ENCODE results near the gene CYSRT1.

CYSRT1 gene

DNA sequence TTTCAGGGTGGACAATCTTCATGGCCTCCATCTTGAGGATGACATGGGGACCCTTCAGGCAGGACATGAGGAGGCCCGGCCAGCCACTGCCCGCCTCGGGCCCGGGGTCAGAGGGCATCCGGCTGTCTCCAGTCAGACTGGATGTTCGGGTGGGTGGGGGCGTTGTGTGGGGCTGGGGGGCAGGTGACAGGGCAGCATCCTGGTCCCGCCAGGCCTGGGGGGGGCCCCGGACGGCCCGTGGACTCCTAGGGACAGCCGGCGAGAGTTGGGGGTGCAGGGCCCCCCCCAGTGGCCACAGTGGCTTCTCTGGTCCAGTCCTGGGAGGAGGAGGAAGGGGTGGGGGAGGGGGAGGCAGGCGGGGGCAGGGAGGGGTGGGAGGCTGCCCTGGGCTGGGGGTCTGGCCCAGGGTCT is 3.9 kb upstream of the CYSRT1 start:
- no peak for DNase-seq (ENCODE audit: extremely low read depth, low read depth)
- TF ChIP-seq, protein P1, sequence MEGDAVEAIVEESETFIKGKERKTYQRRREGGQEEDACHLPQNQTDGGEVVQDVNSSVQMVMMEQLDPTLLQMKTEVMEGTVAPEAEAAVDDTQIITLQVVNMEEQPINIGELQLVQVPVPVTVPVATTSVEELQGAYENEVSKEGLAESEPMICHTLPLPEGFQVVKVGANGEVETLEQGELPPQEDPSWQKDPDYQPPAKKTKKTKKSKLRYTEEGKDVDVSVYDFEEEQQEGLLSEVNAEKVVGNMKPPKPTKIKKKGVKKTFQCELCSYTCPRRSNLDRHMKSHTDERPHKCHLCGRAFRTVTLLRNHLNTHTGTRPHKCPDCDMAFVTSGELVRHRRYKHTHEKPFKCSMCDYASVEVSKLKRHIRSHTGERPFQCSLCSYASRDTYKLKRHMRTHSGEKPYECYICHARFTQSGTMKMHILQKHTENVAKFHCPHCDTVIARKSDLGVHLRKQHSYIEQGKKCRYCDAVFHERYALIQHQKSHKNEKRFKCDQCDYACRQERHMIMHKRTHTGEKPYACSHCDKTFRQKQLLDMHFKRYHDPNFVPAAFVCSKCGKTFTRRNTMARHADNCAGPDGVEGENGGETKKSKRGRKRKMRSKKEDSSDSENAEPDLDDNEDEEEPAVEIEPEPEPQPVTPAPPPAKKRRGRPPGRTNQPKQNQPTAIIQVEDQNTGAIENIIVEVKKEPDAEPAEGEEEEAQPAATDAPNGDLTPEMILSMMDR (IDR thresholded peaks at IDR 0.05; ENCODE audit: low read depth, low read length, missing control alignments) = no peak
- H3K4me3 ChIP-seq (replicated peaks; ENCODE audit: low read depth, low read length) = no peak overlapping the region

DNA sequence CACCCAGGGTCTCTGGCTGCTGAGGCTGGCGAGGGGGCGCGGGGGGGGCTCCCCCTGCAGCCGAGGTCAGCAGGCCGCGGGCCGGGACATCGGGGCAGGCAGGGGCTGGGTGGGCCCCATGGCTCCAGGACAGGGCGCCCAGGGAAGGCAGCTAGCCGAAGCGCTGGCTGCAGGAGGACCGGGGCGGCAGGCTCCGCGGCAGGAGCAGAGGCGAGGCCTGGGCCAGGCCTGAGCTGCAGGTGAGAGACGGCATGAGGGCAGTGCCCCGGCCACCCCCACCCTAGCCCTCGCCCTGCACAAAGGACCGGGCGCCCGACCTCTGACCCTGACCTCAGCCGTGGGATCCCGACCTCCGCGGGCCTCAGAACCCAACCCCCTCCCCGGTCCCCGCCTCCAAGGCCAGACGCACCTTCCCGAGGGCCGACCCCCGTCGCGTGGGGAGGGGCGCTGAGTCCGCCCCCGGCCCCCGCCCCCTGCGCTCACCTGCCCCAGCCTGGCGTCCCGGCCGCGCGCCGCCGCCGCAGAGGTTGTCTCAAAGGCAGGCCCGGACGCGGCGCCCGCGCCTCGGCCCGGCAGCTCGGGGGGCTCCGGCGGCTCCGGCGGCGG is 3.4 kb upstream of the CYSRT1 start:
- DNase-seq (ENCODE audit: extremely low read depth, low read depth) = no peak
- peak overlapping the region; percentile 13 for H3K4me3 ChIP-seq (replicated peaks; ENCODE audit: low read depth, low read length)
- TF ChIP-seq, protein P1 (IDR thresholded peaks at IDR 0.05; ENCODE audit: low read depth, low read length, missing control alignments) = no peak

DNA sequence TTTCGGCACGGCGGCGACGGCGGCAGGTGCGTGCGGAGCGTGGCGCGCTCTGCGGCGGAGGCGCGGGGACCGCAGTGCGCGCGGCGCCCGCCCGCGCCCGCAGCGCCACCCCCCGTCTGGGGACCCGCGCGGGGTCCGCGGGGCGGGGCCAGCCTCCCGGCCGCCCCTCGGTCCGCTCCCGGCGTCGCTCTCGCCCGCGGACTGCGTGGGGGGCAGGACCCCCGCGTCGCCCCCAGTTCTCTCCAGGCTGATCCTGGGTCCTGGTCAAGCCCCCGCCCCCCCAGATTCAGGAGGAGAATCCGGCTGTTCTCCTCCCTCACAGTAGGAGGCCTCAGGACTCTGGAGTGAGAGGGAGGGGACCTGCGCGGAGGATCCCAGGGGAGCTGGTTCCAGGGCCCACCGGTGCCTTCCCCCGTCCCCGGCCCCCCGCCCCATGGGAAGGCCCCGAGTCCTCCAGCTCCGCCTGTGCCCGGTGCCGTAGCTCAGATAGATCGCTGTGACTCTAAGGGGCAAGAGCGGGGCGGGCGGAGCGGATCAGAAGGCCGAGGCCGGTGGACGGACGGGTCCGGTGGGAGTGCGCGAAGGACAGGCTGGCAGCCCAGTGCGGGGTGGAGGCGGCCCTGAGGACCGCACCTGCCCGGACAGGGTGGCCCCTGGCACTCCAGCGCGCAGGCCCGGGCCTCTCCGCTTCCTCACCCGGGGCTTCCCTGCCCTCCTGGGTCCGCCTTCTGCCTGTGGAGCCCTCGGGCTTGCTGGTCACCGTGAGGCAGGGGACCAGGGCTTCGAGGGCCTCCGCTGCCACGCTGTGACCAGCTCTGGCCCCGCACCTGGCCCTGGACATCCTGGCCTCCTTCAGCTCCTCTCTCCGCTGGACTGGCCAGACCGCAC is 2.5 kb upstream of the CYSRT1 start, which contains the start of gene RNF208:
Gene RNF208, minus strand, starts transcription at position 51 of the 888 bp plus-strand sequence. CDS start 1,028 bp downstream, outside the sequence.
- H3K4me3 ChIP-seq (replicated peaks; ENCODE audit: low read depth, low read length) = peak within 1 kb of the TSS; percentile 74
- DNase-seq (ENCODE audit: extremely low read depth, low read depth) = no peak
- TF ChIP-seq, protein P1 (IDR thresholded peaks at IDR 0.05; ENCODE audit: low read depth, low read length, missing control alignments) = no peak

DNA sequence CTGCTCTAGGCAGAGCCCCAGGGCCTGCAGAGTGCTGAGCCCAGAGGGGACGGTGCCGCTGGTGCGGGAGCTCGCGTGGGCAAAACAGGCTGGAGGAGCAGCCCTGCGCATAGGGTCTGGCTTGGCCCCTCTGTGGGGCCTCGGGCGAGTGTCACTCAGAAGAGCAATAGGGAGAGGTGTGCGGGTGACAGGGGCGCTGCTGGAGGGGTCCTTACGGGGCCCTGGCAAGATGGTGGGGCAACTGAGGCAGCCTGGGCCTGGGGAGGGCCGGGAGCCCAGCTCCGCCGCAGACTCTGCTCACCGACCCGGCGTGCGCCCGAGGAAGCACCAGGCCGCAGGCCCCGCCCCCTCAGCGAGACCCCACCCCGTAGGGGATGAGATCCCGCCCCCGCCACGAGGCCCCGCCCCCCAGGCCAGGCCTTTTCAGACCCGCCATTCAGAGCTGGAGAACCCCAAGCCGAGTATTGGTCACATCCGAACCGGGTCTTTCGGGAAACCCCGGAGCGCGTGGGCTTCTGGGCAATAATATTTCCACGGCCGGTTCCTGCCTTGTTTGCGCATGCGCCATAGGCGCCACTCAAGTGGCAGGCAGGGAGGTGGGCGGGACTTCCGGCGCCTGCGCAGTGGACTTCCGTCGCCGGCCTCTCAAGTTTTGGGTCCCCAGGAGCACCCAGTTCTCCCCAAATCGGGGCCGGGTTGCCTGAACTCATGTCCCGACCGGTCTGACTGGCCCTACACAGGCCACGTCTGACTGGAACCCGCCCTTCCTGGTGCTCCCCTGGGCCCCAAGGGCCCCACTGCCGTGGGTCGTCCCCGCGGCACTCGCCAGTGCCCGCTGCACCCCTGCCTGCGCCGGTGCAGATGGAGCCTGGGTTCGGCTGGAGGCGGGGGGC is 1.6 kb upstream of the CYSRT1 start:
- peak overlapping the region; percentile 74 for H3K4me3 ChIP-seq (replicated peaks; ENCODE audit: low read depth, low read length)
- peak; percentile 97 for DNase-seq (ENCODE audit: extremely low read depth, low read depth)
- TF ChIP-seq, protein P1 (IDR thresholded peaks at IDR 0.05; ENCODE audit: low read depth, low read length, missing control alignments) = no peak

DNA sequence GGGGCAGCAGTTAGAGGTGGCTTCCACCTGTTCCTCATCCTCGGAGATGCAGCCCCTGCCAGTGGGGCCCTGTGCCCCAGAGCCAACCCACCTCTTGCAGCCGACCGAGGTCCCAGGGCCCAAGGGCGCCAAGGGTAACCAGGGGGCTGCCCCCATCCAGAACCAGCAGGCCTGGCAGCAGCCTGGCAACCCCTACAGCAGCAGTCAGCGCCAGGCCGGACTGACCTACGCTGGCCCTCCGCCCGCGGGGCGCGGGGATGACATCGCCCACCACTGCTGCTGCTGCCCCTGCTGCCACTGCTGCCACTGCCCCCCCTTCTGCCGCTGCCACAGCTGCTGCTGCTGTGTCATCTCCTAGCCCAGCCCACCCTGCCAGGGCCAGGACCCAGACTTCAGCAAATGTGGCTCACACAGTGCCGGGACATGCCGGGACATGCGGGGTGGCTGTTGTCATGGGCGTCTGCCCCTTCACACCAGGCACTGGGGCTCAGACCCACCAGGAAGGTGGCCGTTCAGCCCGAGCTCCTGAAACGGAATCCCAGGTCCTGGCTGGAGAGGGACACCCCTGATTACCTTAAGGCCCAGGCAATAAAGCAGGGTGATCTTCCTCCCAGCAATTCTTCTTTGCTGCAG is 841 bp downstream of the CYSRT1 start:
- TF ChIP-seq, protein P1 (IDR thresholded peaks at IDR 0.05; ENCODE audit: low read depth, low read length, missing control alignments) = no peak
- DNase-seq (ENCODE audit: extremely low read depth, low read depth) = no peak
- no peak overlapping the region for H3K4me3 ChIP-seq (replicated peaks; ENCODE audit: low read depth, low read length)

All from HFF-Myc (cell line).